Eye (tissue), 1 donor: ENCODE results near the gene SH3RF2.
"Not testable (repeated sequence)": the region's sequence is repeated elsewhere in the genome, so short reads cannot be mapped to it uniquely, and the experiment has no call there.

Experiments
- DNase-seq: peaks from one replicate; pipeline ENCODE4 v3.0.0-alpha.2; 2015

The SH3RF2 gene

DNA sequence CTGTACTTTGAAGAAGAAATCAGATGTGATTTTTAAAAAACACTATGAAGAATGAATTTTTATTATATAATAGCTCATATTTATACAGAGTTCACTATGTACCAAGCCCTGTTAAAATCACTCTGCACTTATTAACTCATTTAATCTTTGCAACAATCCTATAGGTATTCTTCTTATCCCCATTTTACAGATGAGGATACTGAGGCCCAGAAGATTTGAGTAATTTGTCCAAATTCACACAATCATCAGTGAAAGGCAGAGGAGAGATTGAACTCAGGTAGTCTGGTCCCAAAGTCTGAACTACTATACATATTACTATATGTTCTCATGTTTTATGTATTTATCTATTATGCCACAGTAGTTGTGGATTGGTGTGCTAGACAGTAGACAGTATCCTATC, 152.9 kb downstream of the SH3RF2 start:
- DNase-seq, result no peak

DNA sequence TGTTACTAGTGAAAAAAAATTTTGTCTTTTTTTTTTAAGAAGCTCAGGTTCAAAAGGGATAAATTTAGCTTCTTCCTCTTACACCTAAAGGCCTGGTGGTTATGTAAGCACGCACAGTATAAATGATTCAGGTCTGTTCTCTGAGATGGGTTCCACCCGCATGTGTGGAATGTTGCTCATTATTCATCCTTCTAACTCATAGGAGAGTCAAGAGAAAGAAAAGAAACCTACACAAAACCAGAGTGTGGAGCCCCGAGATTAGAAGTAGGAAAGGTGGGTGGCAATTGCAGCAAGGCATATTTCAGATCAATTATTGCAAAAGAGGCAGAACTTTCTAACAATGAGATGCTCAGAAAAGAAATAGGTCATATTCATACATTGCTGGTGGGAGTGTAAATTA, 155.5 kb downstream of the SH3RF2 start:
- no peak for DNase-seq

DNA sequence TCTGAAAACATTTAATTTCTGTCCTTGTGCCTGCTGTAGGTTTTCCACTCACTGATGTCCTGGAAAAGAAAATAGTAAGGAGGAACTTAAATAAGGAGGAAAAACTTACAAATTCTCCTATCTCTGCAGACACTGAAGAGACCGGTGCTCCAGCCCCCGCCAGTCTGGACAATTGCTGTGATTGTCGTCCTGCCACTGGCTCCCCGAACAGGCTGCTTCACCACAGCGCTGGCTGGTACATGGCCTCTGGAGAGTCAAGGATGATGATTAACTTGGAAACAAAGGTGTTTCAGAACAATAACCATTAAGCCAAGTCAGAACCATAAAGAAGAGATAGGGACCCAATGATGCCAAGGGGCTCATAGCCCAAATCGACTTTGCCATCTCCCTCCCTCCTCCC, 161.7 kb downstream of the SH3RF2 start:
- no peak for DNase-seq

DNA sequence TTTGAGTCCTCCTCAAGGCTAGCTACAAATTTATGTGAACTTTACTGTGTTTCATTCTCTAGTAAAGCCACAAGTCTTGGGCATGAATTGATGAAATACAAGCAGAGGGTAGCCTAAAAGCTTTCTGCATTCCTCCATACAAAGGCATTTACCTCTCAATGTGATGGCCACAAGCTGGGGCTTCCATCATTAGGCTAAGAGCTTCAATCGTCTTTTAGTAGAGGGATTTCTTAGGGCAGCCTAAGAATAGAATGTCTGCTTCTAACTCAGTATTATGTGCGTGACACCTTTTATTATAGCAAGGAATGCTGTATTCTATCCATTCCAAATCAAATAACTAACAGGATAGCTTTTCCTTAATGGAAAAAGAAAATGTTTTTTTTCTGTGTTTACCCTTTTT, 165.3 kb downstream of the SH3RF2 start:
- DNase-seq, result no peak

DNA sequence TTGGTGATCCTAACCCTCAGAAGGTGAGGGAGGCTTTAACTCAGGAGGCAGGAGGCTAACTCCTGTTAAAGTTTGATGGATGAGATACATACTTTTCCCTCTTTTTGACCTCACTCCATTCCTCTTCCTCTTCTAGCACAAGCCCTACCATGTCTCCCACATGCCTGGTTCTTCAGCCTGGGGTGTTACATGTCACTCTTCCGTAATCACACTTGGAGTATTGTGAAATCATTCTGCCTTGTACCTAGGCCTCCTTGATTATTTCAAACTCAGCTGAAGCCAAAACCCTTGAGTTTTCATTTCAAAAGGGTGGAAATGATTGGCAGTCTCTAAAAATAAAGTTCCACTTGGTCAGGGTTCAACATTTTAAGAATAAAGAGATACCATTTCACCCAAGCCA, 167.2 kb downstream of the SH3RF2 start:
- DNase-seq, result no peak

DNA sequence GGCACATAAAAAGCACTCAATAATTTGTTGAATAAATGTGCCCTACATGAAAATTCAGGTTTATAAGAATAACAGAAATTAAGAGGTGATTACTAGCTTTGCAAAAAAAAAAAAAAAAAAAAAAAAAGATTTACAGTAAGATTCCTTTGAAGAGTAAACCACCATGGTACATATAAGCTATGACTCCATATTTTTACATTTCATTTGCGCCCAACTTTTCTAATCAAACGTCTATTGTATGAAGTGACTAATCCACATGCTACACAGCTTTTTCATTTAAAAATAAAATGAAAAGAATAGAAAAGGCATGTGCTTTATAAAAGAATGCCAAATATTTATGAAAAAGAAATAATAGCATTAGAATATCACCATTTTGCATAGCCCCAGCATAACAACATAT, 169.1 kb downstream of the SH3RF2 start, which contains the start of gene PLAC8L1:
PLAC8L1 (minus strand) TSS at position 101 of the 400 bp plus-strand sequence. CDS start 1,266 bp downstream, outside the sequence.
- DNase-seq, result no peak

DNA sequence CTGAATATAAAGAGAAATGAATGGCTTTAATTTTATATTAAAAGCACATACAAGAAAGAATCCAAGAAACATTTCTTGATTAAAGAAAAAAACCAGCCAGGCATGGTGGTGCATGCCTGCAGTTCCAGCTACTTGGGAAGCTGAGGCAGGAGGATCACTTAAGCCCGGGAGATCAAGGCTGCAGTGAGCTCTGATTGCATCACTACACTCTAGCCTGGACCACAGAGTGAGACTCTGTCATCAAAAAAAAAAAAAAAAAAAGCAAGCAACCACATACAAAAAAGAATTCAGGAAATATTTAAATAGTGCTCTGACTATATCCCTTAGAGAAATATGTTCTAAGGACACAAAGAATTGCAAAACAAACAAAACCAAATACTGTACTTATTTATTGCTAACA, 171.5 kb downstream of the SH3RF2 start:
- DNase-seq, result no peak

DNA sequence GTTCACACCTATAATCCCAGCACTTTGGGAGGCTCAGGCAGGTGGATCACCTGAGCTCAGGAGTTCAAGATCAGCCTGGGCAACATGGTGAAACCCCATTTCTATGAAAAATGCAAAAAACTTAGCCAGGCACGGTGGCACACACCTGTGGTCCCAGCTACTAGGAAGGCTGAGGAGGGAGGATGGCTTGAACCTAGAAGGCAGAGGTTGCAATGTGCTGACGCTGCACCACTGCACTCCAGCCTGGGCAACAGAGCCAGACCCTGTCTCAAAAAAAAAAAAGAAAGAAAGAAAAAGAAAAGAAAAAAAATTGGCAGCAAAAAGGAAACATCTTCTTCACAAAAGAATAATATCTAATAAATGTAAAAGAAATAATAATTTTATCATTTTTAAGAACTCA, 172.5 kb downstream of the SH3RF2 start:
- DNase-seq, result not testable (repeated sequence)

DNA sequence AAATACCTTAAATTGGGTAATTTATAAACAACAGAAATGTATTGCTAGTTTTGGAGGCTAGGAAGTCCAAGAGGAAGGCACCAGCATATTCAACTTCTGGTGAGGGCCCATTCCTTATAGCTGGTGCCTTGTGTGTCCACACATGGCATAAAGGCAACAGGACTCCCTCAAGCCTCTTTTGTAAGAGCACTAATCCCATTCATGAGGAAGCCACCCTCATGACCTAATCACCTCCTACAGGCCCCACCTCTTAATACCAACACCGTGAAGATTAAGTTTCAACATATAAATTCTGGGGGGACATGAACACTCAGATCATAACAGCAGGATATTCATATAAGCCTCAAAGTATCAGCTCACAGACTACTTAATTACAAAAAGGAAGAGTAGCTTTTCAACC, 173.0 kb downstream of the SH3RF2 start:
- DNase-seq, result no peak

DNA sequence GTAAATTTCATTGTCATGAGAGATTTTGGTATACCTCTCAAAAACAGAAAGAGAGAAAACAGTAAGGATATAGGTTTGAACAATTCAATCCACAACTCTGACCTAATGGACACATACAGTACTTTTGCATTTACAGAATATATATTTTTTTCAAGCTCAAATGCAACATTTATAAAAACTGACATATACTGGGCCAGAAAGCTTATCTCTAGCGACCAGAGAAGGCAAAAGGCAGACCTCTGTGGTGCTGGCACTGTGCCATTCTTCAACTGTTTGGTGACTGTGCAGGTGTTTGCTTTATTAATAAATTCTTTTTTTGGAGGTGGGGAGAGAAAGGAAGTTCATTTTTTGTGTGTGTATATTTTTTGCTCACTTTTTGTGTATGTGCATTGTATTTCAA, 175.0 kb downstream of the SH3RF2 start:
- DNase-seq, result no peak

DNA sequence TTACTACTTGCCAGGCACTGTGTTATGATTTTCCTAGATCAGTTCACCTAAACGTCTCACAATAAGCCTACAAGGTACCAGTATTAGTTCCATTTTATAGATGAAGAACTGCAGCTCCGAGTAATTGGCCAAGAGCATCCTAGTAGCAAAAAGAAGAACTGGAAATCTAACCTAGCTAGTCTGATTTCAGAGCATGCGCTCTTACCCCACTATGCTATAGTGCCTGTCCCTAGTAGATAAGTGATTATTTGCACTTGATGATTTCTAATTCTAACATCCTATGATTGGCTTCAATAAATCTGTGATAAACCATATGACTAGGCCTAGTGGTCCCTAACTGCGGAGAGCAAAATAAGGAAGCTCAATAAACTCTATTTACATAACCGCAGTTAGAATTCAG, 176.1 kb downstream of the SH3RF2 start:
- DNase-seq, result no peak
